ENCODE data around the gene AARS1.

DNA sequence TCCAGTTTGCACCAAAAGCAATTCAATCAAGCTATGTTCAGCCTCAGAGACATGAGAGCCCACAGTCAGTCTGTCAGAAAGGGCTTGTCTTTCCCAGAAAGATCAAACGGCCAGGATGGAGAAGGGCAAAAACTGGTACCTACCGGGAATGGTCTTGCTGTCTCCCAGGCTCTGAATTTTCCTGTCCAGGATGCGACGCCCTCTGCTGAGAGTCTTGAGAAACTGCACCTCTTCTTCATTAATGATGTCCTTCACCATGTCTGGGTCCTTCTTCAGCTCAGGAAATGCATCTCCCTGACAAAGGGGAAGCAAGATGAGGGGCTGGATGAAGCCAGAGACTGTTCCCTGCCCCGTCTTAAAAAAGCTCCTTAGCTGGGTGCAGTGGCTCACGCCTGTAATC, 21.8 kb downstream of the AARS1 start:
- TF ChIP-seq, protein P1, sequence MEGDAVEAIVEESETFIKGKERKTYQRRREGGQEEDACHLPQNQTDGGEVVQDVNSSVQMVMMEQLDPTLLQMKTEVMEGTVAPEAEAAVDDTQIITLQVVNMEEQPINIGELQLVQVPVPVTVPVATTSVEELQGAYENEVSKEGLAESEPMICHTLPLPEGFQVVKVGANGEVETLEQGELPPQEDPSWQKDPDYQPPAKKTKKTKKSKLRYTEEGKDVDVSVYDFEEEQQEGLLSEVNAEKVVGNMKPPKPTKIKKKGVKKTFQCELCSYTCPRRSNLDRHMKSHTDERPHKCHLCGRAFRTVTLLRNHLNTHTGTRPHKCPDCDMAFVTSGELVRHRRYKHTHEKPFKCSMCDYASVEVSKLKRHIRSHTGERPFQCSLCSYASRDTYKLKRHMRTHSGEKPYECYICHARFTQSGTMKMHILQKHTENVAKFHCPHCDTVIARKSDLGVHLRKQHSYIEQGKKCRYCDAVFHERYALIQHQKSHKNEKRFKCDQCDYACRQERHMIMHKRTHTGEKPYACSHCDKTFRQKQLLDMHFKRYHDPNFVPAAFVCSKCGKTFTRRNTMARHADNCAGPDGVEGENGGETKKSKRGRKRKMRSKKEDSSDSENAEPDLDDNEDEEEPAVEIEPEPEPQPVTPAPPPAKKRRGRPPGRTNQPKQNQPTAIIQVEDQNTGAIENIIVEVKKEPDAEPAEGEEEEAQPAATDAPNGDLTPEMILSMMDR (IDR thresholded peaks at IDR 0.05; ENCODE audit: low read depth, low read length), result peak; percentile 46
- no peak for TF ChIP-seq EZH2phosphoT487 (IDR thresholded peaks at IDR 0.05; ENCODE audit: low read depth)

Measured in OCI-LY3 (cell line).